ENCODE data around the gene CR1. TPM values are rescaled to one million over a fixed set of nuclear protein-coding genes. Genes with fewer than 3 reads are reported as not detected.

CR1 gene
- total and polyA plus RNA-seq, 2 donors (not counting 3 experiments of a cell fraction or from before 2014, with no cell fraction given): not detected

DNA sequence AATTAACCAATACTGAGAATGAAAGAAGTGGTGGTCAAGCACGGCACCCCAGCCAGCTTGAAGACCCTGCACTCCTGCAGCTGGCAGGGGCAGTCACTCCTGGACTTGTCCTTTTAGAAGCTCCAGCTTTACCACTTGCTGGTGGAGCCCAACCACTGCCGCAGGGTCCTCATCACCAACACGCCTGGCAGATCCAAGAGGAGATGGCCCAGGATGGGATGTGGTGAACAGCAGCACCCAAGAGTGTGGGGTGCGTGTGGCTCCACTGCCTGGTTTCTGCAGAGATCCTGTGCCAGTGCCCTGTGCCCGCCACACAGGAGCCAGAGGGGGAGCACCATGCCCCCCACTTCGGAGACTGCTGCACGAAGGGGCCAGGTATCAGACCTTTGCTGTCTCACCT is 162.5 kb downstream of the CR1 start:
- no peak overlapping the region for H3K4me3 ChIP-seq (replicated peaks in 1 of 3; ENCODE audit: insufficient read depth in 1 of 3, low read depth in 1 of 3, low read length in 3 of 3)
- DNase-seq (ENCODE audit: low read depth, low spot score): no peak
- dilution Hi-C loops (cut with MboI; ENCODE audit: extremely low pct_ligation_motif_present, low sequenced_read_pairs) (no loop called here), intact Hi-C loops (cut with micrococcal nuclease) (no loop called here)
- no peak for FAIRE-seq
- ChIA-PET CTCF (interaction anchor here (1.4 to 1.9 kb wide), 2 partner anchors 9 to 15 kb away, joined by 4 to 8 read pairs; no protein-coding TSS in a partner anchor), POLR2A (no interaction called here)
- H3K36me3 ChIP-seq (ENCODE audit: control insufficient read depth in 2 of 2, extremely low read depth in 1 of 2, insufficient read depth in 2 of 2, low read length in 2 of 2): no peaks in the 10 kb centered on the region
- H2AFZ ChIP-seq (ENCODE audit: low read depth, low read length): no peak overlapping the region
- H3K9me3 ChIP-seq (replicated peaks; ENCODE audit: control insufficient read depth, insufficient read depth, low read length): no peaks in the 10 kb centered on the region
- BruUV-seq (replicated peaks): no TSS peak
- H3K4me2 ChIP-seq (ENCODE audit: insufficient read depth, low read length): no peak overlapping the region
- no peaks in the 10 kb centered on the region for H3K4me1 ChIP-seq (ENCODE audit: control insufficient read depth, extremely low read depth, insufficient read depth, low read length)
- H4K20me1 ChIP-seq (replicated peaks; ENCODE audit: control insufficient read depth, extremely low read depth, insufficient read depth, low read length): no peaks in the 10 kb centered on the region
- no peaks in the 10 kb centered on the region for H3K9me1 ChIP-seq (replicated peaks; ENCODE audit: control insufficient read depth, extremely low read depth, insufficient read depth, low read length)
- no peak overlapping the region for H3K27ac ChIP-seq (ENCODE audit: insufficient read depth, low read depth, low read length)
- no peaks in the 10 kb centered on the region for H3K79me2 ChIP-seq (ENCODE audit: control insufficient read depth, insufficient read depth, low read length)
- H3K9ac ChIP-seq (replicated peaks; ENCODE audit: extremely low read depth, insufficient read depth, low read length): no peak overlapping the region
- no peak for TF ChIP-seq JUN (IDR thresholded peaks at IDR 0.05; ENCODE audit: borderline replicate concordance, insufficient read depth, insufficient read length, low read depth)
- TF ChIP-seq FOS (IDR thresholded peaks at IDR 0.05; ENCODE audit: borderline replicate concordance, insufficient read depth, low read length): no peak
- no peak for TF ChIP-seq EZH2 (IDR thresholded peaks at IDR 0.05; ENCODE audit: borderline replicate concordance, low read depth, low read length, severe bottlenecking)
- peaks cover 3 to 11% of the 10 kb centered on the region in 2 experiments for H3K27me3 ChIP-seq (ENCODE audit: control insufficient read depth in 2 of 2, insufficient read depth in 2 of 2, low read length in 2 of 2)

DNA sequence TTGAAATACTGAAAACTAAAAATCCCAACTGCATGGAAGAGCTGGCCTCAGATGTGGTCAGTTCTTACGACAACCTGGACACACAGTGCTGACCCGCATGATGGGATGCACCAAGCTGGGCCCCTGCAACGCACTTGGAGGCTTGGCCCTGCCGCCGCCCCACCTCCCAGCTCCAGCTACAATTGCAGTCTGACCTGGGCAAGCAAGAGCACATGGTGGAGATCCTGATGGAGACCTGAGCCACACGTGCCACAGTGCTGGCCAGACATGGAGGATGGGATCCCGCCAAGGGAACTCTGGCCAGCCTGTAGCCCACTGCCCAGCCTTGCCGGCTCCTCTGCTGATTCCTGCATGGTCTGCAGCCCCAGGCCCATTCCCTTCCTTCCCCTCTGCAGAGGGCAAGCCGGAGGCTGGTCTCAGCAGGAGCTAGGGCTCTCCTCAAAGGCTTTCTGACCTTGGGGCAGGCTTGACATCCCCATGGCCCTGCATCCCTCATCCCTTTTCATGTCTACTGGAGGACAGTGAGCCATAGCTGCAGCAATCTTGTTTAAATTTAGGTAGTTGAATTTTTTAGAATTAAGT is 163.0 kb downstream of the CR1 start:
- DNase-seq (ENCODE audit: low read depth, low spot score) (no peak), FAIRE-seq (no peak)
- H3K9ac ChIP-seq (replicated peaks; ENCODE audit: extremely low read depth, insufficient read depth, low read length): no peak overlapping the region
- intact Hi-C loops (cut with micrococcal nuclease): no loop called here
- H4K20me1 ChIP-seq (replicated peaks; ENCODE audit: control insufficient read depth, extremely low read depth, insufficient read depth, low read length): no peaks in the 10 kb centered on the region
- no peaks in the 10 kb centered on the region for H3K9me3 ChIP-seq (replicated peaks; ENCODE audit: control insufficient read depth, insufficient read depth, low read length)
- CTCF ChIA-PET: interaction anchor here (1.4 to 1.9 kb wide), 2 partner anchors 10 to 14 kb away, joined by 4 to 8 read pairs; no protein-coding TSS in a partner anchor
- no peak for TF ChIP-seq POLR2A (IDR thresholded peaks at IDR 0.05; ENCODE audit: low read depth, low read length)
- TF ChIP-seq CTCF (IDR thresholded peaks at IDR 0.05; ENCODE audit: extremely low read depth in 1 of 2, insufficient read depth in 1 of 2, low read depth in 1 of 2, low read length in 2 of 2): no peak
- no peak for TF ChIP-seq POLR2AphosphoS5 (IDR thresholded peaks at IDR 0.05; ENCODE audit: insufficient read depth, low read depth, low read length)
- no peak for TF ChIP-seq FOS (IDR thresholded peaks at IDR 0.05; ENCODE audit: borderline replicate concordance, insufficient read depth, low read length)
- TF ChIP-seq MAX (IDR thresholded peaks at IDR 0.05; ENCODE audit: insufficient read depth, insufficient read length): no peak
- TF ChIP-seq JUN (IDR thresholded peaks at IDR 0.05; ENCODE audit: borderline replicate concordance, insufficient read depth, insufficient read length, low read depth): no peak
- no peak for TF ChIP-seq EZH2 (IDR thresholded peaks at IDR 0.05; ENCODE audit: borderline replicate concordance, low read depth, low read length, severe bottlenecking)
- no peak for TF ChIP-seq MYC (IDR thresholded peaks at IDR 0.05; ENCODE audit: low read depth, low read length)
- no peak for TF ChIP-seq GATA2 (IDR thresholded peaks at IDR 0.05; ENCODE audit: insufficient read depth, insufficient read length, low read depth, low read length)
- no peak overlapping the region for H3K4me2 ChIP-seq (ENCODE audit: insufficient read depth, low read length)
- peaks cover under 1 to 7% of the 10 kb centered on the region in 2 experiments for H3K27me3 ChIP-seq (ENCODE audit: control insufficient read depth in 2 of 2, insufficient read depth in 2 of 2, low read length in 2 of 2)
- H3K4me3 ChIP-seq (replicated peaks in 1 of 3; ENCODE audit: insufficient read depth in 1 of 3, low read depth in 1 of 3, low read length in 3 of 3): no peak overlapping the region
- H3K36me3 ChIP-seq (ENCODE audit: control insufficient read depth in 2 of 2, extremely low read depth in 1 of 2, insufficient read depth in 2 of 2, low read length in 2 of 2): no peaks in the 10 kb centered on the region
- H3K79me2 ChIP-seq (ENCODE audit: control insufficient read depth, insufficient read depth, low read length): no peaks in the 10 kb centered on the region
- H2AFZ ChIP-seq (ENCODE audit: low read depth, low read length): no peak overlapping the region
- POLR2A ChIA-PET: no interaction called here
- H3K27ac ChIP-seq (ENCODE audit: insufficient read depth, low read depth, low read length): no peak overlapping the region
- H3K9me1 ChIP-seq (replicated peaks; ENCODE audit: control insufficient read depth, extremely low read depth, insufficient read depth, low read length): no peaks in the 10 kb centered on the region
- dilution Hi-C loops (cut with MboI; ENCODE audit: extremely low pct_ligation_motif_present, low sequenced_read_pairs): no loop called here
- H3K4me1 ChIP-seq (ENCODE audit: control insufficient read depth, extremely low read depth, insufficient read depth, low read length): no peaks in the 10 kb centered on the region
- no TSS peak for BruUV-seq (replicated peaks)
